ENCODE measurements around the gene AP1B1.

DNA sequence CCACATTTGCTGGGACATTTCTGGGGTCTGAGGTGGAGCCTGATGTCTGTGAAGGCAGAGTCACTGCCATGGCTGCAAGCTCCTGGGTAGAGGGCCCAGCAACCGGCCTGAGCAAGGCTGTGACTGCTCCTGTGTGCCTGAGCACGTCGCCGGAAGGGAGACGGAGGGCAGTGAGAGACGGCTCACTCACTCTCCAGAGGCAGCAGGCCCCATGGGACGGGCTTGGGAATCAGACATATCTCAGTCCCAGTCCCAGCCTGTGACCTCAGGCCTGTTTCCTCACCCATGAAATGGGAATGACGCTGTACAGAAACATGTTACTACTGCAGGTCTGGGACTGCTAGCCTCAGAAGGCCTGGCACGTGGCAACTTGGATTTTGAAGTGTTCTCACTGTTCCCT is 36.5 kb downstream of the AP1B1 start:
- TF ChIP-seq, protein P1, sequence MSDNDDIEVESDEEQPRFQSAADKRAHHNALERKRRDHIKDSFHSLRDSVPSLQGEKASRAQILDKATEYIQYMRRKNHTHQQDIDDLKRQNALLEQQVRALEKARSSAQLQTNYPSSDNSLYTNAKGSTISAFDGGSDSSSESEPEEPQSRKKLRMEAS (IDR thresholded peaks at IDR 0.05): no peak
- TF ChIP-seq ZFP82 (CRISPR knock-in tag; IDR thresholded peaks at IDR 0.05; ENCODE audit: borderline replicate concordance) (no peak), ZFP36L1 (CRISPR knock-in tag; IDR thresholded peaks at IDR 0.05) (no peak), DR1 (CRISPR knock-in tag; IDR thresholded peaks at IDR 0.05) (no peak), POLR2AphosphoS5 (IDR thresholded peaks at IDR 0.05; ENCODE audit: low read depth, low read length) (no peak), TCF7L2 (IDR thresholded peaks at IDR 0.05; ENCODE audit: low read depth, low read length) (no peak), NCOA1 (CRISPR knock-in tag; IDR thresholded peaks at IDR 0.05) (no peak), ZNF615 (CRISPR knock-in tag; IDR thresholded peaks at IDR 0.05; ENCODE audit: borderline replicate concordance) (no peak), SMAD1 (CRISPR knock-in tag; IDR thresholded peaks at IDR 0.05; ENCODE audit: borderline replicate concordance, low read depth) (no peak)
- TF ChIP-seq, protein P2, sequence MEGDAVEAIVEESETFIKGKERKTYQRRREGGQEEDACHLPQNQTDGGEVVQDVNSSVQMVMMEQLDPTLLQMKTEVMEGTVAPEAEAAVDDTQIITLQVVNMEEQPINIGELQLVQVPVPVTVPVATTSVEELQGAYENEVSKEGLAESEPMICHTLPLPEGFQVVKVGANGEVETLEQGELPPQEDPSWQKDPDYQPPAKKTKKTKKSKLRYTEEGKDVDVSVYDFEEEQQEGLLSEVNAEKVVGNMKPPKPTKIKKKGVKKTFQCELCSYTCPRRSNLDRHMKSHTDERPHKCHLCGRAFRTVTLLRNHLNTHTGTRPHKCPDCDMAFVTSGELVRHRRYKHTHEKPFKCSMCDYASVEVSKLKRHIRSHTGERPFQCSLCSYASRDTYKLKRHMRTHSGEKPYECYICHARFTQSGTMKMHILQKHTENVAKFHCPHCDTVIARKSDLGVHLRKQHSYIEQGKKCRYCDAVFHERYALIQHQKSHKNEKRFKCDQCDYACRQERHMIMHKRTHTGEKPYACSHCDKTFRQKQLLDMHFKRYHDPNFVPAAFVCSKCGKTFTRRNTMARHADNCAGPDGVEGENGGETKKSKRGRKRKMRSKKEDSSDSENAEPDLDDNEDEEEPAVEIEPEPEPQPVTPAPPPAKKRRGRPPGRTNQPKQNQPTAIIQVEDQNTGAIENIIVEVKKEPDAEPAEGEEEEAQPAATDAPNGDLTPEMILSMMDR (CRISPR knock-in tag; IDR thresholded peaks at IDR 0.05): no peak

Measured in HepG2 (cell line).